Neural cell (in vitro differentiated cells): Measurements from ENCODE around the gene CLCN4. TPM values are rescaled to one million over a fixed set of nuclear protein-coding genes. Genes with fewer than 3 reads are reported as not detected.

Source experiments
- H2AFZ ChIP-seq: fragments of 200-600, 300-800 bp; sonication (generic), shearing (Covaris generic); 2 replicates; pipeline ENCODE4 v1.6.0; 2014; ENCODE audit warnings: low read depth, mild to moderate bottlenecking, antibody characterized with exemption, low read length, moderate library complexity
- H3F3A ChIP-seq: fragments of 200-600 bp; shearing (Covaris generic); 2 replicates; pipeline ENCODE4 v1.6.1; 2016; ENCODE audit warnings: mild to moderate bottlenecking, moderate library complexity, mixed read lengths, antibody characterized with exemption, low read length; ENCODE audit not compliant: insufficient read depth, poor library complexity, severe bottlenecking
- H3K27ac ChIP-seq: fragments of 200-600, 300-800 bp; sonication (generic), shearing (Covaris generic); 2 replicates; pipeline ENCODE4 v1.5.1; 2014; ENCODE audit warnings: mild to moderate bottlenecking, low read length, moderate library complexity
- H3K27me3 ChIP-seq: fragments of 300-800, 200-600 bp; sonication (generic), shearing (Covaris generic); 2 replicates; pipeline ENCODE4 v1.6.0; 2014; ENCODE audit warnings: mild to moderate bottlenecking, low read depth, low read length, moderate library complexity; ENCODE audit not compliant: insufficient read depth
- H3K36me3 ChIP-seq: fragments of 300-800, 200-600 bp; sonication (generic), shearing (Covaris generic); 2 replicates; pipeline ENCODE4 v1.5.1; 2014; ENCODE audit warnings: mild to moderate bottlenecking, antibody characterized with exemption, low read length, moderate library complexity; ENCODE audit not compliant: insufficient read depth
- H3K4me2 ChIP-seq: fragments of 300-800, 200-600 bp; sonication (generic), shearing (Covaris generic); 2 replicates; pipeline ENCODE4 v1.6.0; 2014; ENCODE audit warnings: mild to moderate bottlenecking, low read length
- H3K4me3 ChIP-seq: fragments of 300-800, 200-600 bp; sonication (generic), shearing (Covaris generic); 2 replicates; pipeline ENCODE4 v1.5.1; 2014; ENCODE audit warnings: mild to moderate bottlenecking, low read length, moderate library complexity
- H3K79me2 ChIP-seq: fragments of 200-600 bp; shearing (Covaris generic); replicated peaks from 2 replicates; pipeline ENCODE4 v1.6.0; 2014; ENCODE audit warnings: mild to moderate bottlenecking, low read length, moderate library complexity; ENCODE audit not compliant: insufficient read depth
- H3K9ac ChIP-seq: fragments of 300-800, 200-600 bp; sonication (generic), shearing (Covaris generic); 2 replicates; pipeline ENCODE4 v1.6.1; 2016; ENCODE audit warnings: mild to moderate bottlenecking, low read length, mixed read lengths
- H3K9me2 ChIP-seq: fragments of 200-600 bp; shearing (Covaris generic); 2 replicates; pipeline ENCODE4 v1.6.1; 2016; ENCODE audit warnings: mild to moderate bottlenecking, low read length, mixed read lengths; ENCODE audit not compliant: insufficient read depth
- H3K9me3 ChIP-seq: fragments of 200-600, 300-800 bp; sonication (generic), shearing (Covaris generic); 2 replicates; pipeline ENCODE4 v1.6.1; 2016; ENCODE audit warnings: mild to moderate bottlenecking, mixed run types, low read length, moderate library complexity, mixed read lengths
- H4K20me1 ChIP-seq: fragments of 200-600 bp; shearing (Covaris generic); 2 replicates; pipeline ENCODE4 v1.6.1; 2016; ENCODE audit warnings: mild to moderate bottlenecking, mixed run types; ENCODE audit not compliant: insufficient read depth
- CTCF ChIP-seq: fragments of 450-650 bp; IDR thresholded peaks from 2 replicates; pipeline ENCODE4 v1.5.1; 2014; ENCODE audit warnings: antibody characterized with exemption, mild to moderate bottlenecking, moderate library complexity; ENCODE audit not compliant: poor library complexity, severe bottlenecking
- EP300 ChIP-seq: fragments of 450-650 bp; conservative IDR thresholded peaks from 2 replicates; pipeline ENCODE4 v1.6.1; 2014; ENCODE audit warnings: antibody characterized with exemption, mild to moderate bottlenecking, moderate library complexity; ENCODE audit not compliant: poor library complexity, severe bottlenecking
- EZH2 ChIP-seq: fragments of 200-600, 300-800 bp; shearing (Covaris generic), sonication (generic); IDR thresholded peaks from 2 replicates; pipeline ENCODE4 v1.6.1; 2014; ENCODE audit warnings: antibody characterized with exemption, low read length, borderline replicate concordance, mild to moderate bottlenecking; ENCODE audit not compliant: insufficient read depth, poor library complexity, severe bottlenecking
- MXI1 ChIP-seq: fragments of 450-650 bp; conservative IDR thresholded peaks from 2 replicates; pipeline ENCODE4 v1.6.1; 2014; ENCODE audit warnings: antibody characterized with exemption, mild to moderate bottlenecking; ENCODE audit not compliant: poor library complexity, severe bottlenecking
- POLR2AphosphoS5 ChIP-seq: IDR thresholded peaks from 2 replicates; pipeline ENCODE4 v1.6.1; 2012
- RAD21 ChIP-seq: fragments of 450-650 bp; conservative IDR thresholded peaks from 2 replicates; pipeline ENCODE4 v1.6.1; 2014; ENCODE audit warnings: antibody characterized with exemption, mild to moderate bottlenecking, moderate library complexity
- REST ChIP-seq: IDR thresholded peaks from 2 replicates; pipeline ENCODE4 v1.6.1; 2012; ENCODE audit warnings: borderline replicate concordance
- SMC3 ChIP-seq: fragments of 450-650 bp; conservative IDR thresholded peaks from 2 replicates; pipeline ENCODE4 v1.6.1; 2014; ENCODE audit warnings: antibody characterized with exemption, mild to moderate bottlenecking, moderate library complexity; ENCODE audit not compliant: poor library complexity
- TAF1 ChIP-seq: IDR thresholded peaks from 2 replicates; pipeline ENCODE4 v1.6.1; 2012; ENCODE audit warnings: low read depth
- polyA plus RNA-seq: library from polyadenylated mRNA; depleted of rRNA; stranded (reverse); fragments of >200 nt; gene quantifications from 2 replicates; pipeline ENCODE4 v1.2.3, GENCODE V29; 2014

CLCN4 gene
- polyA plus RNA-seq, 1 donor from 2014 or later: 21.4 TPM

GRCh38 chrX:10126044-10126443 lies 30.7 kb upstream of the CLCN4 start:
- TF ChIP-seq CTCF (no peak), SMC3 (no peak), TAF1 (no peak), EP300 (no peak), POLR2AphosphoS5 (no peak), RAD21 (no peak), REST (no peak), EZH2 (no peak), MXI1 (no peak)
- H4K20me1 ChIP-seq: no peaks in the 10 kb centered on the region
- H3K79me2 ChIP-seq: no peaks in the 10 kb centered on the region
- H3K9me3 ChIP-seq: no peaks in the 10 kb centered on the region
- H3F3A ChIP-seq: no peaks in the 10 kb centered on the region
- no peaks in the 10 kb centered on the region for H3K9me2 ChIP-seq
- H2AFZ ChIP-seq: no peak overlapping the region
- H3K27ac ChIP-seq: no peak overlapping the region
- H3K4me2 ChIP-seq: no peak overlapping the region
- no peak overlapping the region for H3K4me3 ChIP-seq
- H3K36me3 ChIP-seq: no peaks in the 10 kb centered on the region
- no peaks in the 10 kb centered on the region for H3K27me3 ChIP-seq
- no peak overlapping the region for H3K9ac ChIP-seq

DNA sequence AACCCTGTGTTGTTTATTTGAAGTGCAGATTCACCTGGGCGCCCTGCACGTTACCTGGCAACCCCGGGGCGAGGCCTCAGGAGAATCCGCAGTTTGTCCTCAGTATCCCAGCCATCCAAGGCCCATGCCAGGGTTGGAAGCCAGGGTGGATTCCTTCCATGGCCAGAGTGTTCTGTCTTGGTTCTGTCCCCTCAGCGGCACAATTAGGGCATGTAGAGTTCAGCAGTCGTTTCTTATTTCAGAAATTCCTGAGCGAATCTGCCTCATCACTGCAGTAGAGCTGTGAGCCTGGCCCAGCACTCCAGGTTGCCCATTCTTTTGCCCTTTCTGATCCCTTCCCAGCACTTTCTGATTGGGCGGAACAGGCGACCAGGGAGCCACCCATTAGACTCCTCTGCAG lies 29.9 kb upstream of the CLCN4 start:
- H3K79me2 ChIP-seq: no peaks in the 10 kb centered on the region
- H3K36me3 ChIP-seq: no peaks in the 10 kb centered on the region
- H3F3A ChIP-seq: no peaks in the 10 kb centered on the region
- H3K9me3 ChIP-seq: no peaks in the 10 kb centered on the region
- H3K9me2 ChIP-seq: no peaks in the 10 kb centered on the region
- no peaks in the 10 kb centered on the region for H4K20me1 ChIP-seq
- H3K27me3 ChIP-seq: no peaks in the 10 kb centered on the region
- no peak overlapping the region for H2AFZ ChIP-seq
- no peak overlapping the region for H3K27ac ChIP-seq
- H3K4me3 ChIP-seq: no peak overlapping the region
- TF ChIP-seq EZH2 (no peak), MXI1 (no peak), EP300 (no peak), CTCF (no peak), SMC3 (no peak), TAF1 (no peak), POLR2AphosphoS5 (no peak), RAD21 (no peak), REST (no peak)
- H3K9ac ChIP-seq: no peak overlapping the region
- H3K4me2 ChIP-seq: no peak overlapping the region
